HUES48 (cell line): ENCODE measurements around the gene KRTAP21-3.
"Not testable (repeated sequence)": the region's sequence is repeated elsewhere in the genome, so short reads cannot be mapped to it uniquely, and the experiment has no call there.

ENCODE experiments used
- H3K27ac ChIP-seq: one replicate; pipeline ENCODE4 v1.7.0; 2013; ENCODE audit warnings: low read depth, low read length, inconsistent platforms
- H3K27me3 ChIP-seq: 2 replicates; pipeline ENCODE4 v1.6.1; 2013; ENCODE audit warnings: mild to moderate bottlenecking, low read length; ENCODE audit not compliant: control insufficient read depth, insufficient read depth
- H3K36me3 ChIP-seq: 2 replicates; pipeline ENCODE4 v1.6.1; 2013; ENCODE audit warnings: low read length; ENCODE audit not compliant: control insufficient read depth, insufficient read depth
- H3K4me1 ChIP-seq: 2 replicates; pipeline ENCODE4 v1.6.1; 2013; ENCODE audit warnings: mild to moderate bottlenecking, low read length; ENCODE audit not compliant: control insufficient read depth, insufficient read depth
- H3K4me3 ChIP-seq: 2 replicates; pipeline ENCODE4 v1.5.1; 2013; ENCODE audit warnings: mild to moderate bottlenecking, low read depth, low read length
- H3K9ac ChIP-seq: 2 replicates; pipeline ENCODE4 v1.6.1; 2013; ENCODE audit warnings: mild to moderate bottlenecking, low read depth, low read length, moderate library complexity
- H3K9me3 ChIP-seq: 2 replicates; pipeline ENCODE4 v1.6.1; 2013; ENCODE audit warnings: low read length; ENCODE audit not compliant: control insufficient read depth, insufficient read depth

The KRTAP21-3 gene

GRCh38 chr21:30718239-30718909 is at the start of gene KRTAP21-3:
KRTAP21-3 (minus strand) TSS chr21:30718777; CDS start chr21:30718759, 18 bp downstream.
- no peaks in the 10 kb centered on the region for H3K27me3 ChIP-seq
- H3K4me3 ChIP-seq: no peak within 1 kb of the TSS
- H3K27ac ChIP-seq: no peak within 1 kb of the TSS
- H3K4me1 ChIP-seq: no peaks in the 10 kb centered on the region
- no peak within 1 kb of the TSS for H3K9ac ChIP-seq
- no peaks in the 10 kb centered on the region for H3K9me3 ChIP-seq
- no peaks in the 10 kb centered on the region for H3K36me3 ChIP-seq

GRCh38 chr21:30760776-30761175 is 42.2 kb upstream of the KRTAP21-3 start:
- no peaks in the 10 kb centered on the region for H3K4me1 ChIP-seq
- no peaks in the 10 kb centered on the region for H3K36me3 ChIP-seq
- no peaks in the 10 kb centered on the region for H3K9me3 ChIP-seq
- H3K27ac ChIP-seq: no peak overlapping the region
- no peaks in the 10 kb centered on the region for H3K27me3 ChIP-seq
- H3K9ac ChIP-seq: no peak overlapping the region
- no peak overlapping the region for H3K4me3 ChIP-seq

- Histone ChIP-seq H3K4me1 (no peaks in the 10 kb centered on the region), H3K4me3 (no peak overlapping the region), H3K9ac (no peak overlapping the region), H3K27ac (no peak overlapping the region), H3K36me3 (no peaks in the 10 kb centered on the region), H3K9me3 (no peaks in the 10 kb centered on the region), H3K27me3 (no peaks in the 10 kb centered on the region)
Observed at GRCh38 chr21:30758306-30758705, 39.7 kb upstream of the KRTAP21-3 start.

- not testable (repeated sequence) for H3K36me3 ChIP-seq, H3K9me3 ChIP-seq, H3K27me3 ChIP-seq, H3K27ac ChIP-seq, H3K4me3 ChIP-seq, H3K9ac ChIP-seq, H3K4me1 ChIP-seq
Observed at GRCh38 chr21:30755328-30755727, 36.8 kb upstream of the KRTAP21-3 start, which contains the start of gene KRTAP21-1. KRTAP21-1 (minus strand) TSS chr21:30755428; CDS start chr21:30755378, 50 bp downstream.

GRCh38 chr21:30747159-30747558 is 28.6 kb upstream of the KRTAP21-3 start, which contains the start of gene KRTAP21-2:
KRTAP21-2 (minus strand) TSS chr21:30747259; CDS start chr21:30747202, 57 bp downstream.
- H3K36me3 ChIP-seq: no peaks in the 10 kb centered on the region
- H3K9ac ChIP-seq: no peak within 1 kb of the TSS
- H3K9me3 ChIP-seq: no peaks in the 10 kb centered on the region; the same call in 1 of the 2 replicates
- H3K4me1 ChIP-seq: no peaks in the 10 kb centered on the region
- no peaks in the 10 kb centered on the region for H3K27me3 ChIP-seq
- no peak within 1 kb of the TSS for H3K27ac ChIP-seq
- no peak within 1 kb of the TSS for H3K4me3 ChIP-seq

GRCh38 chr21:30740462-30740861 is 21.9 kb upstream of the KRTAP21-3 start:
- H3K9ac ChIP-seq: no peak overlapping the region
- no peaks in the 10 kb centered on the region for H3K27me3 ChIP-seq
- H3K36me3 ChIP-seq: no peaks in the 10 kb centered on the region
- H3K9me3 ChIP-seq: peaks cover 7% of the 10 kb centered on the region; the same call in 1 of the 2 replicates
- H3K4me3 ChIP-seq: no peak overlapping the region
- H3K27ac ChIP-seq: no peak overlapping the region
- H3K4me1 ChIP-seq: no peaks in the 10 kb centered on the region

- no peak overlapping the region for H3K27ac ChIP-seq
- no peak overlapping the region for H3K4me3 ChIP-seq
- no peaks in the 10 kb centered on the region for H3K27me3 ChIP-seq
- H3K9ac ChIP-seq: no peak overlapping the region
- no peaks in the 10 kb centered on the region for H3K36me3 ChIP-seq
- H3K9me3 ChIP-seq: no peaks in the 10 kb centered on the region; the same call in 1 of the 2 replicates
- H3K4me1 ChIP-seq: no peaks in the 10 kb centered on the region
Observed at GRCh38 chr21:30733026-30733425, 14.4 kb upstream of the KRTAP21-3 start.

GRCh38 chr21:30726726-30727125 is 8.1 kb upstream of the KRTAP21-3 start:
- H3K4me3 ChIP-seq: no peak overlapping the region
- no peaks in the 10 kb centered on the region for H3K36me3 ChIP-seq
- no peak overlapping the region for H3K9ac ChIP-seq
- H3K27ac ChIP-seq: no peak overlapping the region
- H3K9me3 ChIP-seq: no peaks in the 10 kb centered on the region; the same call in 1 of the 2 replicates
- no peaks in the 10 kb centered on the region for H3K4me1 ChIP-seq
- H3K27me3 ChIP-seq: no peaks in the 10 kb centered on the region

- Histone ChIP-seq H3K4me3 (no peak overlapping the region), H3K9me3 (no peaks in the 10 kb centered on the region), H3K27ac (no peak overlapping the region), H3K4me1 (no peaks in the 10 kb centered on the region), H3K9ac (no peak overlapping the region), H3K36me3 (no peaks in the 10 kb centered on the region), H3K27me3 (no peaks in the 10 kb centered on the region)
Observed at GRCh38 chr21:30719401-30719800, 824 bp upstream of the KRTAP21-3 start.

- Histone ChIP-seq H3K4me3 (no peak overlapping the region), H3K36me3 (no peaks in the 10 kb centered on the region), H3K9me3 (peaks cover 2% of the 10 kb centered on the region; the same call in 1 of the 2 replicates), H3K9ac (no peak overlapping the region), H3K27ac (no peak overlapping the region), H3K27me3 (no peaks in the 10 kb centered on the region), H3K4me1 (no peaks in the 10 kb centered on the region)
Observed at GRCh38 chr21:30717105-30717504, 1.5 kb downstream of the KRTAP21-3 start.

- H3K4me1 ChIP-seq: no peaks in the 10 kb centered on the region
Observed at GRCh38 chr21:30714946-30715345, 3.6 kb downstream of the KRTAP21-3 start.

More at GRCh38 chr21:30714946-30715345, 3.6 kb downstream of the KRTAP21-3 start:
- H3K9ac ChIP-seq: no peak overlapping the region
- H3K9me3 ChIP-seq: peaks cover 2% of the 10 kb centered on the region; the same call in 1 of the 2 replicates
- H3K27me3 ChIP-seq: no peaks in the 10 kb centered on the region
- no peaks in the 10 kb centered on the region for H3K36me3 ChIP-seq
- no peak overlapping the region for H3K27ac ChIP-seq
- H3K4me3 ChIP-seq: no peak overlapping the region
